T47D (cell line): ENCODE measurements around the gene TANGO2.
A peak's percentile ranks its signal among the peaks of the same experiment; 100 is the strongest.

ENCODE experiments used
- DNase-seq, 2 experiments: peaks; one replicate each; pipeline versions ENCODE4 v3.0.0 to v3.0.0-alpha.2; 2011 to 2012; ENCODE audit warnings: low read depth in 1 of 2, low spot score in 1 of 2
- JUND ChIP-seq: IDR thresholded peaks from 2 replicates; pipeline ENCODE4 v1.6.1; 2012; ENCODE audit warnings: low read depth
- in situ Hi-C: cut with HindIII; loops from 2 replicates; pipeline ENCODE4 v1.10.0; 2016; ENCODE audit warnings: low sequenced_read_pairs, low pct_unique_long_range_greater_than_20kb

The TANGO2 gene

DNA sequence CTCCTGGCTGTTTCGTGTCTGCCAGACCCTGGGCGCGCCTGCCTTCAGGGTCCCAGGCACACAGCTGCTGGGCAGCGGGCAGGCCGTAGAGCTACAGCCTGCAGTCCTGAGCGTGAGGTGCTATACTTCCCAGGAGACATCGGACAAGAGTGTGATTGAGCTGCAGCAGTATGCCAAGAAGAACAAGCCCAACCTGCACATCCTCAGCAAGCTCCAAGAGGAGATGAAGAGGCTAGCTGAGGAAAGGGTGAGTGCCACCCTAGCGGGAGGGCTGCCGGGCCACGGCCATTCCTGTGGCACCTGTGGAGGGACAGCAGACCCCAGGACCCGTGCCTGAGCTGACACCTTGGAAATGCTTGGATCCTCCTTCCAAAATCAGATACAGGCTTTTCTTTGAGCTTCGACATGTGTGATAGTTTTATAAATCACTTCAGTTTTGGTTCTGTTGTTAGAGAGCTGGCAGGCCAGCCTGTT is 87.9 kb downstream of the TANGO2 start:
- no peak for TF ChIP-seq JUND
- DNase-seq, result no peak
- in situ Hi-C loops, result no loop called here

DNA sequence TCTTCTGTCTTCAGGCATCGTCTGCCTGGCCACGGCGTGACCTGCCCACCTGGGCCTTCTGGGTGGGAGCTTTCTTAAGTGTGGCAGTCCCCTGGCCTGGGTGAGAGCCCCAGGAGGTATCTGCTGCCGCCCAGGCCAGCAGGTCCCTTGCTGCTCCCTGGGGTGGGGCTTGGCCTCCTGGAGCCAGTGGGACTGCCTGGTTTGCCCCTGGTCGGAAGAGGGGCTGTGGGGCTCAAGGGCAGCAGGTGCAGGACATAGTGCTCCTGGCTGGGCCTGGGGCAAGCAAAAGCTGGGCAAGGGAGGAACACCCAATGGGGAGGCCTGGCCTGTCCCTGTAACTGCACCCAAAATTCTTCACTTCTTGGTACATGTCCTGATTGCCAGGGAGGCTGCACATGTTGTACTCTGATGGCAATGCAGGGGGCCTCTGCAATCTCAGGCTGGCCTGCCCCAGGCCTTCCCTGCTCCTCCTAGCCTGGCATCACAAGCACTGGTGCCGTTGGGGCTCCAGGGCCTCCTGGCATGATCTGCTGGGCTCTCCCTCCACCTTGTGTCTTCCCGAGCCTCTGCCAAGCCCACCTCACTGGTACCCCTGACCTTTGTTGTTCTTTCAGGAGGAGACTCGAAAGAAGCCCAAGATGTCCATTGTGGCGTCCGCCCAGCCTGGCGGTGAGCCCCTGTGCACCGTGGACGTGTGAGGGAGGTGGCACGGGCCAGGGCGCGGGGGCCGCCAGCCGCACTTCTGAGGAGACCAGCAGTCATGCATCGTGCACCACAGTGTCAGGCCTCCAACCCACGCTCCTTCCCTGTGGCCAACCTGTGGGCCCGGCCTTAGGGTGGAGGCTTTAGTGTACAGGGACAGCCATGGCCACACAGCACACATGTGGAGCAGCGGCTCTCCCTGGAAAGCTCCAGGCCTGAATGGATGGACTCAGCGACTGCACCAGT is 88.8 kb downstream of the TANGO2 start:
- in situ Hi-C loops, result no loop called here
- TF ChIP-seq JUND, result no peak
- no peak for DNase-seq

DNA sequence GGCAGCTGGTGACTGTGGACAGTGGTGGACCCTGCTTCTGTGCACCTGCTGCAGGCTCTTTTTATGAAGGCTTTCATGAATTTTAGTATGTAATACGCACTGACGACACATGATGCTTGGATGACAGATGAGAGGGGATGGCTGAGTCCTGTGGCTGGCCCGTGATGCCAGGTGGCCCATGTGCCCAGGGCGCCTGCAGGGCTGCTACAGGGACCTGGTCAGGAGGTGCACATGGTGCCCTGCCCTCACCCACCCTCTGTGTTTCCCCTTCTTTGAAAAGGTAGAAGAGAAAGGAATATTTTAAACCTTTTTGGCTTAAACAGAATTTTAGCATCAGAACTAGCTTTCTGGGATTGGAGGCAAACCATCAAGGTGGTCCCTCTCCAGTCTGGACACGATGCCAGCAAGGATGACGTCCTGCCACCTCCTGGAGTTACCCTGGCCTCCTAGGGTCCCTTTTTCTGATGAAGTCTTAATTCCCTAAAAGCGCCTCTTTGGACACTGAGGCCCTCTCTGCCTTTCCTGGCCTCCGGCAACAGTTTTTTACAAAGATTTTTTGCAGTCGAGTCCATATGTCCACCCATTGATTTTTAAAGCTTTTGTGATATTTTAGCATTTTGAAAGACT is 89.6 kb downstream of the TANGO2 start:
- in situ Hi-C loops, result no loop called here
- TF ChIP-seq JUND, result no peak

GRCh38 chr22:20111045-20111688 is 90.3 kb downstream of the TANGO2 start:
- DNase-seq, result peak in 1 of 2 experiments; percentile 40
- TF ChIP-seq JUND, result no peak
- in situ Hi-C loops, result no loop called here

More for the DNA sequence above, 89.6 kb downstream of the TANGO2 start:
- no peak for DNase-seq

- TF ChIP-seq JUND, result no peak
- in situ Hi-C loops, result no loop called here
- no peak for DNase-seq
Observed at GRCh38 chr22:20111689-20112622, 91.0 kb downstream of the TANGO2 start.

GRCh38 chr22:20112623-20113511 is 92.0 kb downstream of the TANGO2 start:
- no peak for TF ChIP-seq JUND
- in situ Hi-C loops, result no loop called here
- no peak for DNase-seq

DNA sequence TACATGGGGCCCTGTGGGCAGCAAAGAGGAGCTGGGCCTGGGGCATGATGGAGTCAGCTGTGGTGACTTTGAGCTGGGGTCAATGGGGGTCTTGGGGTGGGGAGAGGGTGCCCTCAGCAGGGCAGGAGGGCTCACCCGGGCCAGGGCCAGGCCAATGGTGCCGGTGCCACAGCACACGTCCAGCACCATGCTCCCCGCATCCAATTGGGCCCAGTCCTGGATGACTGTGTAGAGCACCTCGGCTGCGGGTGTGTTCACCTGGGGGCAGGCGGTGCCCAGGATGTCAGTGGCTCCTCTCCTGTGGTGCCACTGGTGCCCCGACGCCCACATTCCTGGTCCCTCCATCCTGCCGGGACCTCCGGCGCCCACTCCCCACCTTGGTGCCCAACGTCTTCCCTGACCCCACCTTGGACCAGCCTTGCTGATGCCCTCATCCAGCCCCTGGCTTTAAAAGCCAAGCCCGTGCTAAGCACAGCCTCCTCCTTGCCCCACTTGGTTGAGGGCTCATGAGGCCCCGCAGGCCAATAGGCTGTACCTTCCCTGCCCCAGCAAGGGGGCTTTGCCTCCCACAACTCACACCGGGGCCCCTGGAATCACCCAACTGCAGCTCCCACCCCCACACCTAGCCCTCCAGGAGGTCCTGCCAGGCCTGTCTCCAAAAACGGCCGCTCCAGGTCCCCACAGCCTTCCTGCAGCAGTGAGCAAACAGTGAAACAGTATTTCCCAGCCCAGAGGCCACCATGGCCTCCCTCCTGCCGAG is 92.8 kb downstream of the TANGO2 start:
- no peak for TF ChIP-seq JUND
- in situ Hi-C loops, result no loop called here
- DNase-seq, result no peak

- TF ChIP-seq JUND, result no peak
- no peak for DNase-seq
- in situ Hi-C loops, result no loop called here
Observed at GRCh38 chr22:20114506-20115475, 93.9 kb downstream of the TANGO2 start.

GRCh38 chr22:20115691-20116375 is 94.9 kb downstream of the TANGO2 start, which contains the start of gene RANBP1:
Gene RANBP1, plus strand, starts transcription at chr22:20116104. Its CDS starts 81 bp downstream, at chr22:20116185.
- no peak for TF ChIP-seq JUND
- in situ Hi-C loops, result no loop called here
- DNase-seq, result no peak
